ENCODE data around the gene MARVELD1. TPM values are rescaled to one million over a fixed set of nuclear protein-coding genes. Genes with fewer than 3 reads are reported as not detected.

Gene MARVELD1
- 1 to 10 TPM; 2.5 to 2.7 TPM for total RNA-seq

DNA sequence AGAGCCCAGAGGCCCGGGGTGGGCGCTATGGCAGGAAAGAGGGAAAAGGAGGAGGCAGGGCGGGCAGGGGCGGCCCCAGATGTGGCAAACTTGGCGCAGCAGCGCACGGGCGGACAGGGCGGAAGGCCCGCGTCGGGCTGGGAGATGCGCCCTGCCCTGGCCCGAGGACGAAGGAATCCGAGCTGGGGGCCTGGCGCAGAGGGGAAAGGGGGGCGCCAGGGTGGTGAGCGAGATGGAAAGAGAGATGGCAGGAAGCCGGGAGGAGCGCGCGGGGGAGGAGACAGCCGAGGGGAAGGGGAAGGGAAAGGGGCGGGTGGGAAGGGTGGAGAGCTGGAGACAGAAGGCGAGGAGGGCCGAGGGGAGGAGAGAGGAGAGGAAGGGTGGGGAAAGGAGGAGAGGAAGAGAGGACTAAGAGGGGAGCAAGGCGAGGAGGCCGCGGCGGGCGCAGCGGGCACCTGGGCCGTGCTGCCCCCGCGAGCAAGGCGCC, at the start of gene MARVELD1:
TSS of gene MARVELD1 (plus strand) at position 392 of the 487 bp plus-strand sequence. CDS start 147 bp downstream, outside the sequence.
- H3K4me1 Mint-ChIP-seq, result peaks cover 18% of the 10 kb centered on the region
- peak within 1 kb of the TSS; percentile 60 for H3K27ac Mint-ChIP-seq
- ChIA-PET CTCF (interaction anchor here (0.9 to 5.0 kb wide), 6 partner anchors 11 to 30 kb away, joined by 3 to 33 read pairs (median 5); no protein-coding TSS in a partner anchor), POLR2A (interaction anchor here (1.1 to 4.7 kb wide), 5 partner anchors 10 to 27 kb away, joined by 4 to 20 read pairs (median 4); partner anchors contain the start of genes AVPI1 and ZFYVE27)
- no peaks in the 10 kb centered on the region for H3K9me3 Mint-ChIP-seq
- no peak for DNase-seq
- H3K4me3 Mint-ChIP-seq, result peak within 1 kb of the TSS; percentile 97
- H3K27me3 Mint-ChIP-seq, result peaks cover 30% of the 10 kb centered on the region
- no peaks in the 10 kb centered on the region for H3K36me3 Mint-ChIP-seq (ENCODE audit: low read depth)

DNA sequence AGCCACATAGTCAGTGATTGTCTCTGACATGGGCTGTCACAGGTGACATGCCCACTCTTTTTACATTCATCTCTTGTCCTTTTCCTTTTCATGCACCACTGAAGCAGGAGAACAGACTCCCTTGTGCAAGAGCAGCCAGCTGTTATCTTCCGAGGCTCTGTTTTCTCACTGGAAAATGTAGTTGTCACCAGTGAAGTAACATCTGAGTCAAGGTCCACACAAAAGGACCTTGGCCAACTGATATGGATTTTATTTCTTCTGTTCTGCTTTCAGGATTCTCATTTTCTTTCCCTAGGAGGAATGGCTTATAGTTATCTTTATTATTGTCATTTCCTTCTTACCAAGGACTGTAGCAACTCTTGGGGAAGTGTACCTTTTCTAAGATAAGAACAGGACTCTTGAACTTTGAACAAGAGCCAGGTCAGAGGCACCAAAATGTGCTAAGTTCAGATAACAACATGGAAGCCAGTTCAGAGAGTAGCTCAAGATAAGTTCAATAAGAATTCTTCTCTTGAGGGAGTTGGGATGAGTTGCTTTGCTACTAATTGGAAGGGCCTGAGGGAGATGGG, 49.2 kb upstream of the MARVELD1 start:
- H3K27ac Mint-ChIP-seq, result no peak overlapping the region
- H3K36me3 Mint-ChIP-seq (ENCODE audit: low read depth), result peaks cover 32% of the 10 kb centered on the region
- H3K27me3 Mint-ChIP-seq, result no peaks in the 10 kb centered on the region
- POLR2A ChIA-PET, result no interaction called here
- H3K4me3 Mint-ChIP-seq, result no peak overlapping the region
- DNase-seq, result no peak
- H3K4me1 Mint-ChIP-seq, result no peaks in the 10 kb centered on the region
- H3K9me3 Mint-ChIP-seq, result no peaks in the 10 kb centered on the region
- CTCF ChIA-PET, result no interaction called here

DNA sequence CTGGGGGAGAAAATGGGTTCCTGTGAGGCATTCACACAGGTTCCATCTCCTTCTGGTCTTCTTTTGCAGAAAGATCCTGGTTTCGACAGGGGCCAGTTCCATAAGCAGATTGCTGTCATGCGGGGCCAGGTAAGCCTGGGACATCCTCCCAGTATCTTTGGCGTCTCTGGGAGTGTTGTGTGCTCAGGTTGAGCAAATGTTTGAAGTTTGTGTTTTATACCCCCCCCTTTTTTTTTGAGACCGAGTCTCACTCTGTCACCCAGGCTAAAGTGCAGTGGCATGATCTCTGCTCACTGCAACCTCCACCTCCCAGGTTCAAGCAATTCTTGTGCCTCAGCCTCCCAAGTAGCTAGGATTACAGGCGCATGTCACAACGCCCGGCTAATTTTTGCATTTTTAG, 46.5 kb upstream of the MARVELD1 start:
- DNase-seq, result no peak
- Mint-ChIP-seq H3K9me3 (no peaks in the 10 kb centered on the region), H3K36me3 (ENCODE audit: low read depth) (peaks cover 40% of the 10 kb centered on the region), H3K27me3 (no peaks in the 10 kb centered on the region), H3K4me3 (no peak overlapping the region), H3K4me1 (no peaks in the 10 kb centered on the region), H3K27ac (no peak overlapping the region)
- ChIA-PET CTCF (no interaction called here), POLR2A (interaction anchor here (1.1 kb wide), 1 partner anchor 9 kb away, joined by 3 read pairs; no protein-coding TSS in a partner anchor)

DNA sequence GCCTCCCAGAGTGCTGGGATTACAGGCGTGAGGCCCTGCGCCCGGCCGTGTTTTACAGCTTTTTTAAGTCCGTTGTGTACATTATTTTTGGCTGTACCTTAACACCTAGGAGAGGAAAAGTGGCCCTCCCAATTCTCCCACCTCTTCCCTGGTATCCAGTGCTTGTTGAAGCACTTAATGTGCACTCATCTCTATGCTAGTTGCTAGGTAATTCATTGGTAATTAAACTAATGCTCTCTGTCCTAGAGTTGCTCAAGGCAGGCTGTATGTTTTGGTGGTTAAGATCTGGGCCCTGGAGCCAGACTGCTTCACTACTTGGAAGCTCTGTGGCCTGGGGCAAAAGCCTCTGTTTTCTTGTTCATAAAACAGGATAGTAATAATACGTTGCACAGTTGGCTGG, 46.1 kb upstream of the MARVELD1 start:
- H3K27me3 Mint-ChIP-seq, result no peaks in the 10 kb centered on the region
- CTCF ChIA-PET, result interaction anchor here (1.9 kb wide), 1 partner anchor 34 kb away, joined by 6 read pairs; no protein-coding TSS in a partner anchor
- H3K36me3 Mint-ChIP-seq (ENCODE audit: low read depth), result peaks cover 39% of the 10 kb centered on the region

DNA sequence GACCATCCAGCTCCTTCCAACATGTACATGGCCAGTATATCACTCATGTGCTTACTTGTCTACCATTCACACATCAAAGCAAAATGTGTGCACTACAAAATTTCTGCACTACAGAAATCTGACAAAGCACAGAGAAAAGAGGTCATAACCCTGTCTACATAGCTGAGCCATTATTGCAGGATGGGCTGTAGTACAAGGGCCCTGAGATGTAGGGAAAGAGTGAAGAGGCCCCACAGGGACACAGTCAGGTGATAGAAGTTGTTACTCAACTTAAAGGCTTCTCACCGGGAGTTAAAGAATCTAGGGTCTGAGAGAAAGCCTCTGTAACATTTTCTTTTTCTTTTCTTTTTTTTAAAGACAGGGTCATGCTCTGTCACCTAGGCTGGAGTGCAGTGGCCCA, 44.0 kb upstream of the MARVELD1 start:
- POLR2A ChIA-PET, result no interaction called here

More for the DNA sequence above, 46.1 kb upstream of the MARVELD1 start:
- no peak overlapping the region for H3K4me3 Mint-ChIP-seq
- H3K4me1 Mint-ChIP-seq, result no peaks in the 10 kb centered on the region
- no peak overlapping the region for H3K27ac Mint-ChIP-seq
- DNase-seq, result no peak
- H3K9me3 Mint-ChIP-seq, result no peaks in the 10 kb centered on the region
- POLR2A ChIA-PET, result interaction anchor here (1.1 kb wide), 1 partner anchor 10 kb away, joined by 3 read pairs; no protein-coding TSS in a partner anchor

DNA sequence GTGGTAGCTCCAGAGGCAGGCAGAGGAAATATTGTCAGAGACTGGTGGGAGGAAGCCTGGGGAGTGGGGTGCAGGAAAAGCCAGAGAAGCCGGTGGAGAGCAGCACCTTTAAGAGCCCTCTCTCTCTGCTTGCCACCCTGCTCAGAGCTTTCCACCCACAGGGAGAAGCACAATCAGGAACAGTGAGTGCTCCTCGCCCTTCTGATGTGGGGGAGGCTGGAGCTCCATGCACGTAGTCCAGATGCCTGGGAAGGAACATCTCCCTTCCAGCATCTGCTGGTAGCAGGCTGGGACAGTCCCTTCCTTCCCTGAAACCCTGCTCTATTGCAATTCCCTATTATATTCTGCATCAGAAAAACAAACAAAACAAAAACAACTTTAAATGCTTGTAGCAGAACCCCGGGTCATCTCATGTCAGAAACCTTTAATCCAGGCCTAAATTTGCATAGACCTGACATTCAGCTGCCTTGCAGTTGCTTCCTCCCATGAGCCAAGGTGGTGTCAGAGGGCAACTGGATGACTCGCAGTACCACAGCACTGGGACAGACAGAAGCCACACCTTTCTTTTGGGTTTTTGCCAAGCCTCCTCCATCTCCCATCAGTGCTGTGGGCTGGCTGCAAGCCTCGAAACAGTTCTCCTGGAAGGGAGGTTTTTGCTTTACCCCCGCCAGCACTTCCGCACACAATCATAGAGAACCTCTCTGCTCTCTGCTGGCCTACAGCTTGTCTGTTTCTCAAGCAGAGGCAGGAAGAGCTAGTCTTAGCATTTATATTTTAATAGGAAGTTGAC, 39.6 kb upstream of the MARVELD1 start:
- no peak overlapping the region for H3K4me3 Mint-ChIP-seq
- H3K27ac Mint-ChIP-seq, result peak overlapping the region; percentile 11
- peaks cover 17% of the 10 kb centered on the region for H3K4me1 Mint-ChIP-seq
- peak; percentile 30 for DNase-seq
- peaks cover 27% of the 10 kb centered on the region for H3K36me3 Mint-ChIP-seq (ENCODE audit: low read depth)
- POLR2A ChIA-PET, result interaction anchor here (0.7 to 1.0 kb wide), 4 partner anchors 13 to 63 kb away, joined by 3 read pairs; partner anchors contain the start of genes AVPI1 and ZFYVE27
- no peaks in the 10 kb centered on the region for H3K9me3 Mint-ChIP-seq
- H3K27me3 Mint-ChIP-seq, result no peaks in the 10 kb centered on the region
- CTCF ChIA-PET, result interaction anchor here (1.3 to 3.7 kb wide), 2 partner anchors 8 to 13 kb away, joined by 3 to 25 read pairs; partner anchors contain the start of gene AVPI1

More for the DNA sequence above, 44.0 kb upstream of the MARVELD1 start:
- no peak for DNase-seq
- Mint-ChIP-seq H3K27ac (no peak overlapping the region), H3K27me3 (no peaks in the 10 kb centered on the region), H3K36me3 (ENCODE audit: low read depth) (peaks cover 37% of the 10 kb centered on the region), H3K4me1 (peaks cover 9% of the 10 kb centered on the region), H3K4me3 (no peak overlapping the region), H3K9me3 (no peaks in the 10 kb centered on the region)
- CTCF ChIA-PET, result interaction anchor here (1.0 to 1.9 kb wide), 3 partner anchors 16 to 32 kb away, joined by 3 to 6 read pairs (median 6); partner anchors contain the start of gene AVPI1

DNA sequence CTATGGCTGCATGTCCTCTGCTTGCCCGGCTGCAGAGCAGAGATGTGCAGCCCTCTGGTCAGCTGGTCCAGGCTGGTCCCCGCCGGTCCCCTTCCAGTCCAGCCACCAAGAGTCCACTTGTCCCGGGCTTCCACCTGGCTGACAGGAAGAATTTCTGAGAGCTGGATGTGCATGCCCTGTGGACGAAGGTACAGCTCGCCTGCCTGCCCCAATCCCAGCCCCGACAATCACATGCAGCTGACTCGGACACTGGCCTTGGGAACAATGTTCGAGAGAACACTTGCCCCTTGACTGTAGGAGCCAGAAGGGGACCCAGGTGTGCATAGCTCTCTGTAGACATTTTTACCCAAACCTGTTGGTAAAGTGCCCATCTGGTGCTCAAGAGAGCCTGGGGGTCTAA, 38.3 kb upstream of the MARVELD1 start:
- ChIA-PET POLR2A (interaction anchor here (1.6 kb wide), 1 partner anchor 55 kb away, joined by 3 read pairs; no protein-coding TSS in a partner anchor), CTCF (interaction anchor here (1.3 to 6.9 kb wide), 5 partner anchors 9 to 56 kb away, joined by 3 to 31 read pairs (median 10); partner anchors contain the start of gene AVPI1)
- H3K4me3 Mint-ChIP-seq, result no peak overlapping the region
- no peak for DNase-seq
- peaks cover 17% of the 10 kb centered on the region for H3K4me1 Mint-ChIP-seq
- H3K9me3 Mint-ChIP-seq, result no peaks in the 10 kb centered on the region
- H3K27ac Mint-ChIP-seq, result no peak overlapping the region
- H3K27me3 Mint-ChIP-seq, result no peaks in the 10 kb centered on the region
- H3K36me3 Mint-ChIP-seq (ENCODE audit: low read depth), result peaks cover 27% of the 10 kb centered on the region

DNA sequence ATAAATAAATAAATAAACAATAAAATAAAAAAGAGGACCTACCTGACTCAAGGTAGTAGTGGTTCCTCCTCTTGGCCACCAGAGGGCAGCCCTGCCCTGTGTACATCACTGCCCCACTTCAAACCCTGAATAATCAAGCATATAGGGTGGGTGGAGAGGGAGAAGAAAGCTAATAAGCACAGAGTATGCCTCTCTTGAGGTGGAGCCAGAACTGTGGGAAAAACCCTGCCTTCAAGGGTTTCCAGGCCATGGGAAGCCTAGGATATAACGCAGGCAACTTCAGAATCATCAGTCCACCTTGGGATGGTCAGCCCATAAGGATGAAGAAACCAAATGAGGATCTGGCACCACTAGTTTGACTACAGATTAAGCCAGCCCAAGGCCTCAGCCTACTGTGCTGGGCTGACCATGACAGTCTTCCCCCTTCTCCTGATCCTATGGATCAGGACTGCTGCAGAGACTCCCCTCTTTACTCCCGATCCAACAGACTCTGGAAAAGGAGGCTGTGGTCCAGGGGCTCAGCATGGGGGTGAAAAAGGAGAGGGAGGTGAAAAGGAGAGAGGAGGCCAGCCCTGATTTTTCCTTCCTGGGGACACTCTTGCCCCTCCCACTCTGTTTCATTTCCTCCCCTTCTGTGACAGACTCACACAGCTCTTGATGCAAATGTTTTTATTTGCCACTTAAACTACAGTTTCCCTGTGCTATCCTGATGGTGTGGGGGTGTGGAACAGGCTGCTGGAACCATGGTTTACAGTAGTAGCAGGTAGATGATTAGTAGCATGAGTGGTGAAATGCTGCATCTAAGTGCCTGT, 36.6 kb upstream of the MARVELD1 start:
- no peak overlapping the region for H3K27ac Mint-ChIP-seq
- H3K4me1 Mint-ChIP-seq, result peaks cover 17% of the 10 kb centered on the region
- DNase-seq, result peak; percentile 52
- CTCF ChIA-PET, result interaction anchor here (0.7 to 6.9 kb wide), 11 partner anchors 10 to 141 kb away, joined by 3 to 31 read pairs (median 5); partner anchors contain the start of genes AVPI1, PI4K2A and ZFYVE27
- POLR2A ChIA-PET, result interaction anchor here (0.7 to 2.5 kb wide), 6 partner anchors 10 to 54 kb away, joined by 3 to 7 read pairs (median 3); partner anchors contain the start of gene AVPI1
- peaks cover 17% of the 10 kb centered on the region for H3K36me3 Mint-ChIP-seq (ENCODE audit: low read depth)
- no peak overlapping the region for H3K4me3 Mint-ChIP-seq
- H3K9me3 Mint-ChIP-seq, result no peaks in the 10 kb centered on the region
- no peaks in the 10 kb centered on the region for H3K27me3 Mint-ChIP-seq

DNA sequence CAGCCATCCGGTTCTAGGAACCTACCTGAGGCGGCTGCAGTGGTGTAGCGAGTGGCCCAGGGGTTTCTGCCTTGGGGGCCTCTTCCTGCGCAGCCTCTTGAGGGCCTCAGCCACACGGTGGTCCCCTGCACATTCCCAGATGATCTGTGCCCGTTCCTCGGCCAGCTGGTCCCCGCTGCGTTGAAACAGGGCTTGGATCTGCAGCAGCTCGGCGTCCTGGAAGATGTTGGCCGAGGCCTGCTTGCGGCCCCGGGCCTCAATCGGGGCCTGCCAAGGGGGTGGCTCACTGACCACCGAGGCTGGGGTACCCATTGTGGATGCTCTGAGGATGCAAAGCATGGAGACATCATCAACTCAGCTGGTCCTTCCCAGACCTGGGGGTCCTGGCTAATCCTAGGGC, 33.9 kb upstream of the MARVELD1 start:
- POLR2A ChIA-PET, result interaction anchor here (1.3 to 1.8 kb wide), 2 partner anchors 11 to 57 kb away, joined by 4 read pairs; partner anchors contain the start of gene ZFYVE27
- H3K27ac Mint-ChIP-seq, result no peak overlapping the region
- H3K4me3 Mint-ChIP-seq, result no peak overlapping the region
- no peaks in the 10 kb centered on the region for H3K27me3 Mint-ChIP-seq
- CTCF ChIA-PET, result interaction anchor here (2.4 to 6.9 kb wide), 2 partner anchors 7 to 23 kb away, joined by 13 to 31 read pairs; partner anchors contain the start of gene AVPI1
- peaks cover 6% of the 10 kb centered on the region for H3K36me3 Mint-ChIP-seq (ENCODE audit: low read depth)
- no peak for DNase-seq
- no peaks in the 10 kb centered on the region for H3K9me3 Mint-ChIP-seq
- peaks cover 7% of the 10 kb centered on the region for H3K4me1 Mint-ChIP-seq

DNA sequence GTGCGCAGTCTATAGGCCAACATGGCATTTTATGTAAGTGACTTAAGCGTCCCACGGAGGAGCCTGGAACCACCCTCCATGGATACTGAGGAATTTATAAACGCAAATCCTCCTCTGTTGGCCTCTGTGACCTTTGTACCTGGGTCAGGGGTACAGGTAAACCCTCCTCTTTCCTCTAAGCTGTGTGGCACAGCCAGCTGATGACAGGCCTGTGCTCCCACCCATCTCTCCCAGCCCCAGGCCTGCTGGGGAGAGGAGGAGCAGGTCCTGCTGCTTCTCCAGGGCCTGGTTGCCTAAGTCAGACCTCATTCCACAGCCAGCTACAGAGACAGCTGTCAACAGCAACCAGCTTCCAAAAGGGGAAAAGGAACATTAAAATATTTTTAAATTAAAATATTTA, 31.5 kb upstream of the MARVELD1 start:
- CTCF ChIA-PET, result interaction anchor here (1.6 kb wide), 1 partner anchor 20 kb away, joined by 5 read pairs; no protein-coding TSS in a partner anchor
- Mint-ChIP-seq H3K9me3 (no peaks in the 10 kb centered on the region), H3K4me3 (no peak overlapping the region), H3K4me1 (peaks cover 12% of the 10 kb centered on the region), H3K27ac (no peak overlapping the region), H3K27me3 (no peaks in the 10 kb centered on the region), H3K36me3 (ENCODE audit: low read depth) (no peaks in the 10 kb centered on the region)
- DNase-seq, result no peak
- POLR2A ChIA-PET, result interaction anchor here (0.7 kb wide), 1 partner anchor 11 kb away, joined by 3 read pairs; no protein-coding TSS in a partner anchor

DNA sequence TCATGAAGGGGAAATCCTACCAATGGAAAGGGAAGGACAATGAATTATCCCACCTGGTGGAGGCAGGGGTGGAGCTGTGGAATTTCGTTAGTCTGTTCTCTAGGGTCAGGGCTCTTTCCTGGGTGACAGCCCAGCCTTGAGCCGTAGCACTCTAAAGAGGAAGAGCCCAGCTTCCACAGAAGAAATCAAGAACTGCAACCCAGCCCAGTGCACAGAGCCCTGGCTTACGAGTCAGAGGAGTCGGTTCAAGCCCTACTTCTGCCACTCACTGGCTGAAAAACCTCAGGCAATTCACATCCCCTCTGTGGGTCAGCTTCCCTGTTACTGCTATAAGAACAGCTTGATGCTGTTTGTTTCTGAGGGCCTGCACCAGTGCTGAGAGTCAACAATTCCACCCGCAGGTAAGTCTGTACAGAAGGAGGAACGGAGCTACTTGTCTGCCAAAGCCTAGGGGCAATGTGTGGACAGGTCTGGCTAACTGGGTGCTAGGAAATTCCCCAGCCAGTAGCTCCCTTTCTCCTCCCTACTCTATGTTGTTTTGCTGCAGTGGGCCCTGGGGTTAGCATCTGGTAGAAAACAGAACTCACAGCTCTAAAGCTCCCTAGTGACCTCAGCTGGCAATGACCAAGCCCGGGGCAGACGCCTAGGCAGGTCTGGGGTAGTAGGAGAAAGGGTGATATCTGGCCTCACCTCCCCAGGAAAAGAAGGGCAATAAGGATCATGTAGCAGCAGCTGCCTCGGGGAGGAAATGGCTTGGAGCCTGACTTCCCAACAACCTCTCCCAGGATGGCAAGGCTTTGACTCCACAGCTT, 29.8 kb upstream of the MARVELD1 start:
- POLR2A ChIA-PET, result interaction anchor here (0.8 kb wide), 1 partner anchor 31 kb away, joined by 4 read pairs; no protein-coding TSS in a partner anchor
- Mint-ChIP-seq H3K4me1 (peaks cover 17% of the 10 kb centered on the region), H3K4me3 (no peak overlapping the region), H3K27me3 (no peaks in the 10 kb centered on the region), H3K9me3 (no peaks in the 10 kb centered on the region), H3K36me3 (ENCODE audit: low read depth) (no peaks in the 10 kb centered on the region), H3K27ac (no peak overlapping the region)
- no peak for DNase-seq
- CTCF ChIA-PET, result interaction anchor here (1.0 to 1.6 kb wide), 5 partner anchors 18 to 108 kb away, joined by 3 to 8 read pairs (median 3); partner anchors contain the start of gene ZFYVE27
